ENCODE measurements around the gene KIAA1671. TPM values are rescaled to one million over a fixed set of nuclear protein-coding genes. Genes with fewer than 3 reads are reported as not detected.
A peak's percentile ranks its signal among the peaks of the same experiment; 100 is the strongest.

Gene KIAA1671
- total RNA-seq, 1 experiment from 2014 or later, result 7.3 TPM

DNA sequence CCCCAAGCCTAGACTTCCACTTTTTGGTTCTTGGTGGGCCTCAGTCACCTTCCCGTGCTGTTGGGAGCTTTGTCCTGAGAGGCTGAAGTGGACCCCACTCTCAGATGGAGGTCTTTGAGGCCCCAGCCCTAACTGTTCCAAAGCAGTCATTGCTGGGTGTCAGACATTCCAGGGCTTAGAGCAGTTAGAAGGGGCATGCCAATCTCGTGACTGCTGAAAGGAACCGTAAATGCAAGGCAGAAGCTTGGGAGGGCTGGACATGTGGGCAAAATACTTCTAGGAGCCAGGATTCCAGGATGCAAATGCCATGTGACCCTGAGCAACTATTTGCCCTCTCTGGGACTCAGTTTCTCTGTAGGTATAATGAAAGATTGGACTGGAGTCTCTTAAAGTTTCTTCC is 128.3 kb downstream of the KIAA1671 start:
- H3K36me3 ChIP-seq (replicated peaks; ENCODE audit: control insufficient read depth, insufficient read depth, low read length), result no peaks in the 10 kb centered on the region
- no peak for DNase-seq

DNA sequence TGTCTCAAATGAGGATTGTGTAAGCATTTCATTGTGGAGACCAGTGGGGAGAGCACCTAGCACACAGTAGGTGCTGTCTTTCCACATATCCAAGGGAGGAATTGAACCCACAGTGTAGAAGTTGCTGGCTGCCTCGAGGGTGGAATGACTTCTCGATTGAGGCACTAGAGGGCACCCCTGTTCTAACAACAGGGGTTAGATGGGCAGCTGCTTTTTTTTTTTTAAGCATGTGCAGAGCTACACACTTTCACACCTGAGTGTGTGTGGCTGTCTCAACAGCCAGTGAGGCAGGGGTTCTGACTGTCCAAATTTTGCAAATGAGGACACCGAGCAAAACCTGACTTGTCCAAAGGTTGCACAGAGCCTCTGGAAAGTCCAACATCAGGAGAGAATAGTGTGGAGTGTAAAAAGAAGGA is 128.9 kb downstream of the KIAA1671 start:
- Histone ChIP-seq H3K4me3 (ENCODE audit: insufficient read depth, low read depth, low read length) (no peak overlapping the region), H3K27me3 (ENCODE audit: control insufficient read depth, insufficient read depth, low read length) (no peaks in the 10 kb centered on the region), H3K36me3 (replicated peaks; ENCODE audit: control insufficient read depth, insufficient read depth, low read length) (no peaks in the 10 kb centered on the region)
- DNase-seq, result peak; percentile 84

More for the DNA sequence above, 128.3 kb downstream of the KIAA1671 start:
- Histone ChIP-seq H3K27me3 (ENCODE audit: control insufficient read depth, insufficient read depth, low read length) (no peaks in the 10 kb centered on the region), H3K4me3 (ENCODE audit: insufficient read depth, low read depth, low read length) (no peak overlapping the region)

DNA sequence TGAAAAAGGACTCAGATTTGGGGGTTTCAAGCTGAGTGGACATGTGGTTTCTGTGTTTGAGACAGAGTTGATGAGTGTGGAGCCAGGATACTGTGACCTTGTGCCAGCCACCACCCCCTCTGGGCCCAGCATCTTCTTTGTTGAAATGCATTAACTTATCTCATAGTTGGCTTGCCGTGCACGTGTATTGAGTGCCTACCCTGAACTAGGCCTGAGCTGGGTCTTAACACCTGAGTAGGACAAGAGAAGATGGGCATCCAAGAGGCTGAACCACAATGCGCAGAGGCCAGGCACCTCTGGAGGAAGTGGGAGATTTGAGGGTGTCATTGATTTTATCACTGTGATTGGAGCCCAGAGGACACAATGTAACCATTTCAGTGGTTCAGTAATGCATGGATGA is 129.6 kb downstream of the KIAA1671 start:
- no peaks in the 10 kb centered on the region for H3K27me3 ChIP-seq (ENCODE audit: control insufficient read depth, insufficient read depth, low read length)
- no peak overlapping the region for H3K4me3 ChIP-seq (ENCODE audit: insufficient read depth, low read depth, low read length)
- DNase-seq, result no peak
- no peaks in the 10 kb centered on the region for H3K36me3 ChIP-seq (replicated peaks; ENCODE audit: control insufficient read depth, insufficient read depth, low read length)

DNA sequence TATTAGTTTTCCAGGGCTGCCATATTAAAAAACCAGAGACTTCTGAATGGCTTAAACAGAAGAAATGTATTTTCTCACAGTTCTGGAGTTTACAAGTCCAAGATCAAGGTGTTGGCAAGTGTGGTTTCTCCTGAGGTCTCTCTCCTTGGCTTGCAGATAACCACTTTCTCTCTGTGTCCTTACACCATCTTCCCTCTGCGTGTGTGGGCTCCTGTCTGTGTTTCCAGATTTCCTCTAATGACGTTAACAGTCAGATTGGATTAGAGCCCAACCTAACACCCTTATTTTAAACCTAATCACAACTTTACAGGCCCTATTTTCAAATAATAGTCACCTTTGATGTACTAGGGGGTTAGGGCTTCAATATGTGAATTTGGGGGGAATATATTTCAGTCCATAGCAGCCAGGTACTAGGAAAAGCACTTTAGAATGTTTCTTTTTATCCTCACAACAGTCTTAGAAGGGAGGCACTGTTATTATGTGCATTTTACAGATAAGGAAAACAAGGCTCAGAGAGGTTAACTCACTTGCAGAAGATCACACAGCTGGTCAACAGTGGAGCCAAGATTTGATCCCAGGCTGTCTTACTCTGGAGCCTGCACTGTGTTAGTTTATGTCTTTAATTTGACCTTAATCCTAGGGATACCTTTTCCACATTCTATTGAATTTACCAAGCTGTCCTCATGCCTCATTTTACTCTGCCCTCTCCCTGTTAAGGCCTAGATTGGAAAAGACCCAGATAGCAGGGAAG is 130.7 kb downstream of the KIAA1671 start:
- no peaks in the 10 kb centered on the region for H3K27me3 ChIP-seq (ENCODE audit: control insufficient read depth, insufficient read depth, low read length)
- no peak overlapping the region for H3K4me3 ChIP-seq (ENCODE audit: insufficient read depth, low read depth, low read length)
- H3K36me3 ChIP-seq (replicated peaks; ENCODE audit: control insufficient read depth, insufficient read depth, low read length), result no peaks in the 10 kb centered on the region
- no peak for DNase-seq

DNA sequence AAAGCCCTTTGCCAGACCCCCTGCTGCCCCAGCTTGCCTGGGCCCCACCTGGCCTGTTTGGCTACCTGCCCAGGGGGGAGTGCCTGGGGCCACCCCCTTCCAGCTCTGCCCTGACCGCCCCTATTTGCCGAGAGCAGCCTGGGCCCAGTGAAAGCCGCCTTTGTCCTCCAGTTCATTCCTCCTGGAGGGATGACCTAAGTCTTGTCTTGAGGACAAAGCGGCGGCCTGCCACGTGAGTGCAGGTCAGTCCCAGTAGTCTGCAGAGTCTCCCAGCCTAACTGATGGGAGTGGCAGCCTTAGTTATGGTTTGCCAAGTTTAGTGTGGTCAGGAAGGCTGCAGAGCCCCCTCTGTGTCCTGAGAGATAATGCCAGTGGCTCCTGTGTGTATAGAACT is 131.3 kb downstream of the KIAA1671 start:
- H3K4me3 ChIP-seq (ENCODE audit: insufficient read depth, low read depth, low read length), result no peak overlapping the region
- peak; percentile 53 for DNase-seq
- H3K27me3 ChIP-seq (ENCODE audit: control insufficient read depth, insufficient read depth, low read length), result no peaks in the 10 kb centered on the region
- no peaks in the 10 kb centered on the region for H3K36me3 ChIP-seq (replicated peaks; ENCODE audit: control insufficient read depth, insufficient read depth, low read length)

DNA sequence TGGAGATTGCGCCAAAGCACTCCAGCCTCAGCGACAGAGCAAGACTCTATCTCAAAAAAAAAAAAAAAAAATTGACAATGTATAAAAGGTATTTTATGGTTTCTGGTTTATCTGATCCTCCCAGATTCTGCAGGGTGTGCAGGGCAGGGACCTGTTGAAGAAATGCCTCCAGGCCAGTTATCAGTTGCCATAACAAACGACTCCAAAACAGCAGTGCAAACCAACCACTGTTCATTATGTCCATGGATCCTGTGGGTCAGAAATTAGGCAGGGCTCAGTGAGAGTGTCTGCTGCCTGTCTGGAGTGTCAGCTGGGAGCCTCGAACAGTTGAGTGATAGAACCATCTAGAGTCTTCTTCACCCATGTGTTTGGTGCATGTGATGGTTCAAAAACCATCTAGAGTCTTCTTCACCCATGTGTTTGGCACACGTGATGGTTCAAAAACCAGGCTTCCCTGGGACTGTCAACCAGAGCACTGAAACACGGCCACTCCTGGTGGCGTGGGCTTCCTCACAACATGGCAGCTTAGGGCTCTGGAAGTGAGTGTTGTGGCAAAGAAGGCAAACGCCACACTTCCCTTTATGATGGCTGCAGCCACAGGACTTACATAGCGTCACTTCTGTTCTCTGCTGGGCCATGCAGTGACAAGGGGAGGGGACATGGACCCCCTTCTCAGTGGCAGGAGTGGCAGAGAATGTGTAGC is 132.0 kb downstream of the KIAA1671 start:
- H3K4me3 ChIP-seq (ENCODE audit: insufficient read depth, low read depth, low read length), result no peak overlapping the region
- DNase-seq, result no peak
- H3K36me3 ChIP-seq (replicated peaks; ENCODE audit: control insufficient read depth, insufficient read depth, low read length), result no peaks in the 10 kb centered on the region
- H3K27me3 ChIP-seq (ENCODE audit: control insufficient read depth, insufficient read depth, low read length), result no peaks in the 10 kb centered on the region

DNA sequence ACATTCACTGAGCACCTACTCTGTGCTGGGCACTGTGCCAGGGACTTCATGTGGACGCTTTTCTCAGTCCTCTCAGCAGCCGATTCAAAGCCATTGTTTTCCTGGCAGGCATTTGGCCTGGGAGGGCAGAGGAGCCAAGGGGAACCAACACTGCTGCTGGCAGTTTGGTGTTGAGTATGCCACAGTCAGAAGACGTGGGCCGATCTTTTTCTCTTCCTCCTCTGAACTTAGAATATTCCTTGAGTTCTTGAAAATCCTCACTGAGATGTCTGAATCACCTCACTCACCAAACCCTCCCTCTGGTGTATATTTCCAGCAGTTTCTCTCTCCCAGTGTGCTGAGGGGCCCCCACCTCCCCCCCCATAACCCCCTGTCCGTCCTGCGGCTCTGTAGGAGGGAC is 132.6 kb downstream of the KIAA1671 start:
- H3K36me3 ChIP-seq (replicated peaks; ENCODE audit: control insufficient read depth, insufficient read depth, low read length), result no peaks in the 10 kb centered on the region
- no peak overlapping the region for H3K4me3 ChIP-seq (ENCODE audit: insufficient read depth, low read depth, low read length)
- no peaks in the 10 kb centered on the region for H3K27me3 ChIP-seq (ENCODE audit: control insufficient read depth, insufficient read depth, low read length)
- DNase-seq, result no peak

DNA sequence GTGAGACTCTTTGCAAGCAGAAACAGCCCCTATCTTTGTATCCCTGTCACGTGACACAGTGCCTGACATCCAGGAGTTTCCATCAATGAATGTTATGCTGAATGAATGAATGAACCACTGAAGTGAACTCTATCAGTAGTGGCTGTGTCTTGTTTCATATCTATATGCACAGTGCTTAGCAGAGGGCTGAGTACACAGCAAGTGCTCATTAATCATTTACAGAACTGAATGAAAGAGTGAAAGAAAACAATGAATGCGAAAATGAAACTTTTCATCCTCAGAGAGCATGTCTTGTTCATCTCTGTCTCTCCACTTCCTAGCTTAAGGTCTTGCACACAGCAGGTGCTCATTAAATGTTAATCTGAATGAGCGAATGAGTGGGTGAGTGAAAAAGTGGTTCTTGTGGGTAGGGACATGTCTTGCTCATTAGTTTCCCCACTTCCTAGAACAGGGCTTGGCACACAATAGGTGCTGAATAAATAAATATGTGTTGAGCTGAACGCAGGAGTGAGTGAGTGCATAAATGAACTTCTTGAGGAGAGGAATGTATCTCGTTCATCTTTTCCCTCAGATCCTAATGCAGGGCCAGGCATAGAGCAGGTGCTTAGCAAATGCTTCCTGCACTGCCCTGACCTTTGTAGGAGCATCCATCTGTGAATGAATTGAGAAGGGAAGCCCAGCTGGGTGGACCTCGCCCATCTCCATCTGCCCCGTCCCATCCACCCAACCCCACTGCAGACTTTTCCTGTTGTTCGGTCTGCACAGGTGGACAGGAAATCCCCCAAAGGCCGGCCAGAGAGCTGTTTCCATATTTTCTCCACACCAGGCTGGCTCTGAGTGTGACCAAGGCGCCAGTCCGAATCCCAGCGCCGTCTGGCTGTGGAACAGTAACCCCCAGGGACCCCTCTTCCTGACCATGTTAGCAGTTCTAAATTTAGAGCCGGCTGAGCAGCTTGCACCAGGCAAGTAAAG is 133.7 kb downstream of the KIAA1671 start:
- DNase-seq, result no peak
- H3K4me3 ChIP-seq (ENCODE audit: insufficient read depth, low read depth, low read length), result no peak overlapping the region
- H3K27me3 ChIP-seq (ENCODE audit: control insufficient read depth, insufficient read depth, low read length), result no peaks in the 10 kb centered on the region
- H3K36me3 ChIP-seq (replicated peaks; ENCODE audit: control insufficient read depth, insufficient read depth, low read length), result no peaks in the 10 kb centered on the region

DNA sequence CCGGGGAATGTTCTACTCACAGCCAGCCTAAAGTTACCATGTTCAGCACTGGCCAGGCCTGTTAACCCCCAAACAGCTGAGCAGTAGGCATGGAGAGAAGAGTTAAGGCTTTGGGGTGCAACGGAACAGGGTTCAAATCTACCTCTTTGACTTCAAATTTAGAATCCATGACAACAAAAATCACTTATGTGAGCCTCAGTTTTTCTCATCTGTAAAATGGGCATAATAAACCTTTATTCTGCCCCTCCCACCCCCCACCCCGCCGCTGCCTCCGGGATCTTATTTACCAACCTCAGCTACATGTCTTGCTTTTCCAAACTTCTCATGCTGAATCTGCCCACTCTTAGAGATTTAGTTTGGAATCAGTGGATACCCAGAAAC is 134.4 kb downstream of the KIAA1671 start:
- H3K36me3 ChIP-seq (replicated peaks; ENCODE audit: control insufficient read depth, insufficient read depth, low read length), result no peaks in the 10 kb centered on the region
- H3K4me3 ChIP-seq (ENCODE audit: insufficient read depth, low read depth, low read length), result no peak overlapping the region
- H3K27me3 ChIP-seq (ENCODE audit: control insufficient read depth, insufficient read depth, low read length), result no peaks in the 10 kb centered on the region
- DNase-seq, result no peak

DNA sequence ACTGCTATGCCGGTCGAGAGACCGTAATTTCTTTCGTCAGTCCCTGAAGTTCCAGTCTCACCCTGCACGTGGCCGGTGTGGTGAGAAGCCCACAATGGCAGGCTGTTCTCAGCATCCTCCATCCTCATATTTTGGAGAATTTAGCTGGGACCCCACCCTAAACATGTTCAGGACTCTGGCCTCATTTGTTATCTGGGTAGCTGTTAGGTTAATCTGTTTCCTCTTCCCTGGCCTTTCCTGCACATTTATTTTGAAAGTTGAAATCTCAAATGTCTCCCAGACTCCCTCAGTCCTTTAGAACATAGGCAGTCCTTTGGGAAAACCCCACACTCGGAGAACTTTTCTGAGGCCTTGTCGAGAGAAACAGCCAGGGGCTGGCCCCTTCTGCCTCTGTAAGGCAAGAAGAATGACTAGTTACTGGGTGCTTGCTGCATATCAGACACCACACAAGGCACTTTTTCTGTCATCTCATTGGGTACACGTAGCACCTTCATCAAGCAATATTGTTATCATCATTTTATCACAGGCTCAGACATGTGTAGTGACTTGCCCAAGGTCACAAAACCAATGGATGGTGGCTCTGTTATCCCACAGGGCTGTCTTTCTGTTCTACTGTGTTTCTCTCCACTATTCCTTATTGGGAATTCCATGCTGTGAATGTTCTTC is 137.8 kb downstream of the KIAA1671 start:
- no peaks in the 10 kb centered on the region for H3K36me3 ChIP-seq (replicated peaks; ENCODE audit: control insufficient read depth, insufficient read depth, low read length)

DNA sequence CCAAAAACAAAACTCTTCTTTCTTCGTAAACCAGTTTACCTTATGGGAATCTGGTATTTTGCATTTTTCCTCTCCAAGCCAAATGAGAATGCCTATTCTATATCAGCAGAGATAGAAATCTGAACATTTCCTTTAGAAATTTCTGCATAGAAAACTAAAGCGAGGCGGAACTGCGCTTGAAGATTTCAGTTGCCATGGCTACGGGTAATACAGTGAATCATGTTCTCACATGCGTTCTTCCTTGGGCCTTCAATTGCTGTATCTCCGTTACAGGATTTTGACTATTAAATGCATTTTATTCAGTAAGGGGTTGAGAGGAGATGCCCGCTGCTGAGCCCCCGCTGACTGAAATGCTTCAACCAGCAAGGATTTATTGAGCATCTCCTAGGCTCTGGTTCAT is 138.9 kb downstream of the KIAA1671 start:
- no peak overlapping the region for H3K4me3 ChIP-seq (ENCODE audit: insufficient read depth, low read depth, low read length)
- no peaks in the 10 kb centered on the region for H3K27me3 ChIP-seq (ENCODE audit: control insufficient read depth, insufficient read depth, low read length)
- no peak for DNase-seq
- no peaks in the 10 kb centered on the region for H3K36me3 ChIP-seq (replicated peaks; ENCODE audit: control insufficient read depth, insufficient read depth, low read length)

More for the DNA sequence above, 137.8 kb downstream of the KIAA1671 start:
- Histone ChIP-seq H3K4me3 (ENCODE audit: insufficient read depth, low read depth, low read length) (no peak overlapping the region), H3K27me3 (ENCODE audit: control insufficient read depth, insufficient read depth, low read length) (no peaks in the 10 kb centered on the region)
- no peak for DNase-seq

DNA sequence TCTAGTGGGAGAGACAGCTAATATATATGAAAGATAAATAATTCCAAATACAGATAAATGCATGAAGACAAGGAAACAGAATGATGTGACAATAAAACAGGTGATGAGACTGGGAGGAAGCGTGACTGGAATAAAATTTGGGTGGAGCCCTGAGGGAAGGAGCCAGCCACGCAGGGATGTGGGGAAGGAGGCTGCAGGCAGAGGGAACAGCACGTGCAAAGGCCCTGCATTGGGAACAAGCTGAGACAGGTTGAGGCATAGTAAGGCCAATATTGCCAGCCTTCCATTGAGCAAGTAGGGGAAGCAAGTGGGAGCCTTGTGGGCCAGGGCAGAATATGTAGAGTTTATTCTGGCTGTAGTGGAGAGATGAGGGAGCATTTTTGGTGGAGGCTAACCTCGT is 139.6 kb downstream of the KIAA1671 start:
- H3K36me3 ChIP-seq (replicated peaks; ENCODE audit: control insufficient read depth, insufficient read depth, low read length), result no peaks in the 10 kb centered on the region
- no peak overlapping the region for H3K4me3 ChIP-seq (ENCODE audit: insufficient read depth, low read depth, low read length)
- H3K27me3 ChIP-seq (ENCODE audit: control insufficient read depth, insufficient read depth, low read length), result no peaks in the 10 kb centered on the region
- DNase-seq, result no peak

DNA sequence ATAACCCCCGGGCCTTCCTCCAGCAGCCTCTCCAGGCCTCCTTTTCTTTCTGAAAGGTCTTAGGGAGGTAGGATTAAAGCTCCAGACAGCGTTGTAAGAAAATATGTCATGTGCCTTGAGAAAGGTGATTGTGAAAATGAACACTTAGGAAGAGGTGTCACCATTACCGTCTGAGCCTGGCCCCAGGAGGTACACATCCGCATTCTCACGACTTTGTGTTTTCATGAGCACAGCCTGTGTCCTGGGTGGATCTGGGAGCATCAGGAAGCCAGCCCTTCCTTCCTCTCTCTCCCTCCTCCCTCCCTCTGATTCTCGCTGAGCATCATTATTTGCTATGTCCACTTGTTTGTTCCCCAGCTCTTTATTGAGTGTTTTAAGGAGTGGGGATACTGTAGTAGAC is 142.1 kb downstream of the KIAA1671 start:
- no peak for DNase-seq
- H3K27me3 ChIP-seq (ENCODE audit: control insufficient read depth, insufficient read depth, low read length), result no peaks in the 10 kb centered on the region
- no peaks in the 10 kb centered on the region for H3K36me3 ChIP-seq (replicated peaks; ENCODE audit: control insufficient read depth, insufficient read depth, low read length)
- no peak overlapping the region for H3K4me3 ChIP-seq (ENCODE audit: insufficient read depth, low read depth, low read length)

DNA sequence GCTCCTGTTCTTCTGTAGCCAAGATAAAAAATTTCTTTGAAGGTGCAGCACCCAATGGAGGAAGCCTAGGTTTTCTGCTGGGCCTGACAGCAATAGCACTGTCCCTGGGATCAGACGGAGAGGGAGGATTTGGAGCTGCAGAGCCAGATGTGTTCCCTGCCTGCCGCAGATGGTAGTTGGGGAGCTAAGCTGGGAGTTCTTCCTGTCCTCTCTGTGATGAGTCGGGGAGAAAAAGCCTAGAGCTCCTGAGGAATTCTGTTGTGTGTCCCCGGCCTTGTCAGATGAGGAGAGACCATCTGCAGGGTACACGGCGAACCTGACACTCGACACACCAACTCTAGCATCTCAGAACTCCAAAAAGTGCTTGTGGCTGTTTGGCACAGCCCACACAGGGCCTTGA is 143.4 kb downstream of the KIAA1671 start:
- H3K4me3 ChIP-seq (ENCODE audit: insufficient read depth, low read depth, low read length), result no peak overlapping the region
- no peaks in the 10 kb centered on the region for H3K36me3 ChIP-seq (replicated peaks; ENCODE audit: control insufficient read depth, insufficient read depth, low read length)
- no peak for DNase-seq
- H3K27me3 ChIP-seq (ENCODE audit: control insufficient read depth, insufficient read depth, low read length), result no peaks in the 10 kb centered on the region
